Astrocyte (in vitro differentiated cells and primary cell): ENCODE data around the gene PDIA5. TPM values are rescaled to one million over a fixed set of nuclear protein-coding genes. Genes with fewer than 3 reads are reported as not detected.

ENCODE experiments used
- DNase-seq: peaks from one replicate; pipeline ENCODE4 v3.0.0-alpha.2; 2010; ENCODE audit warnings: low read depth
- FAIRE-seq: peaks from 2 replicates; lab custom pipeline; 2011; peaks lifted over from hg19 to GRCh38; lab: Jason Lieb, UNC
- H2AFZ ChIP-seq: 2 replicates; pipeline ENCODE4 v1.6.0; 2012; ENCODE audit warnings: low read depth, low read length, inconsistent platforms
- H3K27ac ChIP-seq: 2 replicates; pipeline ENCODE4 v1.5.1; 2011; ENCODE audit warnings: low read depth, low read length, inconsistent platforms
- H3K27me3 ChIP-seq: 2 replicates; pipeline ENCODE4 v1.6.0; 2011; ENCODE audit warnings: low read length, inconsistent platforms; ENCODE audit not compliant: insufficient read depth
- H3K36me3 ChIP-seq: 2 replicates; pipeline ENCODE4 v1.5.1; 2011; ENCODE audit warnings: low read length, inconsistent platforms; ENCODE audit not compliant: insufficient read depth
- H3K4me1 ChIP-seq: 2 replicates; pipeline ENCODE4 v1.5.1; 2011; ENCODE audit warnings: low read length, inconsistent platforms; ENCODE audit not compliant: insufficient read depth
- H3K4me2 ChIP-seq: 2 replicates; pipeline ENCODE4 v1.6.0; 2012; ENCODE audit warnings: low read length, inconsistent platforms
- H3K4me3 ChIP-seq: 2 replicates; pipeline ENCODE4 v1.5.1; 2011; ENCODE audit warnings: low read depth, mild to moderate bottlenecking, low read length, inconsistent platforms; ENCODE audit not compliant: insufficient read depth
- H3K79me2 ChIP-seq: 2 replicates; pipeline ENCODE4 v1.6.0; 2012; ENCODE audit warnings: mild to moderate bottlenecking, low read length, inconsistent platforms; ENCODE audit not compliant: insufficient read depth
- H3K9ac ChIP-seq: 2 replicates; pipeline ENCODE4 v1.6.0; 2012; ENCODE audit warnings: mild to moderate bottlenecking, low read length, inconsistent platforms
- H3K9me3 ChIP-seq: 2 replicates; pipeline ENCODE4 v1.5.1; 2012; ENCODE audit warnings: low read depth, mild to moderate bottlenecking, low read length, inconsistent platforms; ENCODE audit not compliant: insufficient read depth
- H4K20me1 ChIP-seq: 2 replicates; pipeline ENCODE4 v1.6.0; 2012; ENCODE audit warnings: low read length, inconsistent platforms; ENCODE audit not compliant: insufficient read depth
- H3K27ac Mint-ChIP-seq: one replicate; pipeline ENCODE4 v1.8.0; 2021; ENCODE audit warnings: mild to moderate bottlenecking, mixed read lengths; ENCODE audit not compliant: unreplicated experiment
- H3K27me3 Mint-ChIP-seq: one replicate; pipeline ENCODE4 v1.8.0; 2021; ENCODE audit warnings: low read depth, mixed read lengths; ENCODE audit not compliant: unreplicated experiment
- H3K36me3 Mint-ChIP-seq: one replicate; pipeline ENCODE4 v1.8.0; 2021; ENCODE audit warnings: low read depth, mixed read lengths; ENCODE audit not compliant: unreplicated experiment
- H3K4me1 Mint-ChIP-seq: one replicate; pipeline ENCODE4 v1.8.0; 2021; ENCODE audit warnings: low read depth, mixed read lengths; ENCODE audit not compliant: unreplicated experiment
- H3K4me3 Mint-ChIP-seq: one replicate; pipeline ENCODE4 v1.8.0; 2021; ENCODE audit warnings: mild to moderate bottlenecking, moderate library complexity, mixed read lengths; ENCODE audit not compliant: unreplicated experiment
- H3K9me3 Mint-ChIP-seq: one replicate; pipeline ENCODE4 v1.8.0; 2021; ENCODE audit warnings: mild to moderate bottlenecking, mixed read lengths; ENCODE audit not compliant: unreplicated experiment
- EZH2 ChIP-seq: IDR thresholded peaks from 2 replicates; pipeline ENCODE4 v1.6.1; 2012; ENCODE audit warnings: mild to moderate bottlenecking, low read length, inconsistent platforms; ENCODE audit not compliant: insufficient read depth
- total RNA-seq: library from RNA; stranded (reverse); gene quantifications from 2 replicates; pipeline ENCODE4 v1.2.1, GENCODE V29; 2021
- TF ChIP-seq, protein P1 (sequence below): IDR thresholded peaks from 2 replicates; pipeline ENCODE4 v1.5.1; 2011; ENCODE audit warnings: low read depth, mild to moderate bottlenecking, inconsistent platforms, low read length, moderate library complexity; ENCODE audit not compliant: insufficient read depth

The PDIA5 gene
- total RNA-seq, 1 donor from 2014 or later: 77.5 TPM

DNA sequence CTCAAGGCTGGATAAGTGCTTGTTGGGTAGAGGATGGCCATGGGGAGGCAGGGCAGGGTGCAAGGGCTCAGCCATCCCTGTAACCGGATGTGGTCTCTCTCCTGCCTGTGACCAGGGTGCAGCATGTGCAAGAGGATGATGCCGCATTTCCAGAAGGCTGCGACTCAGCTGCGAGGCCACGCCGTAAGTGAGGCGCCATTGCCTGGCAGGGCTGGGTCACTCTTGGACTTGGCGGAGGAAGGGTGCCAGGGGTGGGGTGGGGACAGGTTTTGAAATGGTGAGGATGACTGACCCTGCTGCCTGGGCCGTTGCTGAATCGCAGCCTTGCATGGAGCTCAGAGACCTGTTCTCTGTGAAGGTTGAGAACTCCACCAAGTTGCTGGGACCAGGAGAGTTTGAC lies 49.3 kb downstream of the PDIA5 start:
- Histone ChIP-seq H3K27ac (no peak overlapping the region), H2AFZ (no peak overlapping the region), H3K4me3 (no peak overlapping the region), H3K36me3 (peaks cover 19% of the 10 kb centered on the region), H3K79me2 (no peaks in the 10 kb centered on the region), H3K4me1 (no peaks in the 10 kb centered on the region), H3K9me3 (no peaks in the 10 kb centered on the region), H3K9ac (no peak overlapping the region), H3K27me3 (no peaks in the 10 kb centered on the region), H3K4me2 (no peak overlapping the region), H4K20me1 (peaks cover 64% of the 10 kb centered on the region)
- Mint-ChIP-seq H3K27me3 (no peaks in the 10 kb centered on the region), H3K4me3 (no peak overlapping the region), H3K36me3 (peaks cover 44% of the 10 kb centered on the region), H3K4me1 (peaks cover 10% of the 10 kb centered on the region), H3K27ac (no peak overlapping the region), H3K9me3 (no peaks in the 10 kb centered on the region)
- DNase-seq (no peak), FAIRE-seq (no peak)
- TF ChIP-seq, protein P1, sequence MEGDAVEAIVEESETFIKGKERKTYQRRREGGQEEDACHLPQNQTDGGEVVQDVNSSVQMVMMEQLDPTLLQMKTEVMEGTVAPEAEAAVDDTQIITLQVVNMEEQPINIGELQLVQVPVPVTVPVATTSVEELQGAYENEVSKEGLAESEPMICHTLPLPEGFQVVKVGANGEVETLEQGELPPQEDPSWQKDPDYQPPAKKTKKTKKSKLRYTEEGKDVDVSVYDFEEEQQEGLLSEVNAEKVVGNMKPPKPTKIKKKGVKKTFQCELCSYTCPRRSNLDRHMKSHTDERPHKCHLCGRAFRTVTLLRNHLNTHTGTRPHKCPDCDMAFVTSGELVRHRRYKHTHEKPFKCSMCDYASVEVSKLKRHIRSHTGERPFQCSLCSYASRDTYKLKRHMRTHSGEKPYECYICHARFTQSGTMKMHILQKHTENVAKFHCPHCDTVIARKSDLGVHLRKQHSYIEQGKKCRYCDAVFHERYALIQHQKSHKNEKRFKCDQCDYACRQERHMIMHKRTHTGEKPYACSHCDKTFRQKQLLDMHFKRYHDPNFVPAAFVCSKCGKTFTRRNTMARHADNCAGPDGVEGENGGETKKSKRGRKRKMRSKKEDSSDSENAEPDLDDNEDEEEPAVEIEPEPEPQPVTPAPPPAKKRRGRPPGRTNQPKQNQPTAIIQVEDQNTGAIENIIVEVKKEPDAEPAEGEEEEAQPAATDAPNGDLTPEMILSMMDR: no peak
- no peak for TF ChIP-seq EZH2

GRCh38 chr3:123119388-123119787 lies 52.6 kb downstream of the PDIA5 start:
- no peaks in the 10 kb centered on the region for H3K9me3 Mint-ChIP-seq
- Histone ChIP-seq H3K4me1 (no peaks in the 10 kb centered on the region), H4K20me1 (peaks cover 64% of the 10 kb centered on the region), H3K79me2 (no peaks in the 10 kb centered on the region), H3K9me3 (no peaks in the 10 kb centered on the region), H3K36me3 (peaks cover 14% of the 10 kb centered on the region), H3K27me3 (no peaks in the 10 kb centered on the region), H3K4me2 (no peak overlapping the region), H3K4me3 (no peak overlapping the region), H3K27ac (no peak overlapping the region), H3K9ac (no peak overlapping the region), H2AFZ (no peak overlapping the region)
- H3K4me3 Mint-ChIP-seq: no peak overlapping the region
- TF ChIP-seq, protein P1: no peak
- TF ChIP-seq EZH2: no peak
- DNase-seq (no peak), FAIRE-seq (no peak)
- H3K27ac Mint-ChIP-seq: no peak overlapping the region
- H3K4me1 Mint-ChIP-seq: peaks cover 29% of the 10 kb centered on the region
- peaks cover 49% of the 10 kb centered on the region for H3K36me3 Mint-ChIP-seq
- no peaks in the 10 kb centered on the region for H3K27me3 Mint-ChIP-seq

DNA sequence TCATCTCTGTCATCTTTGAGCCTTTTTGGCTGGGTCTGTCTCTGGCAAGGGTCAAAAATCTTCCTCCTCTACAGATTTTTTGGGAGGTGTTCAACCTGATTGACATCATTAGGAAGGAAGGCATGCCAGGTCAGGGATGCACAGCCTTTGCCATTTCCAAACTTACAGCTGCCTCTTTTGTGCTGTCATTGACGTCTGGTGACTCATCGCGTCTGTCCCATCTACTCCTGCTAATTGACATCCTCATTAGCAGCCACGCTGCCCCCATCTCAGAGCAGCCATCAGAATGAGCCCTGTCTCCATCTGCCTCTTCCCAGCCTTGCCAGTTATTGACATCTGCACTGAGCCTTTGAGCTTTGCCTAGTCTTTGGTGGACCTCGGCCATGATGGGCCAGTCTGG lies 53.0 kb downstream of the PDIA5 start:
- H3K4me2 ChIP-seq: no peak overlapping the region
- no peak for DNase-seq
- no peak overlapping the region for H3K27ac Mint-ChIP-seq
- H3K9ac ChIP-seq: no peak overlapping the region
- no peaks in the 10 kb centered on the region for H3K27me3 Mint-ChIP-seq
- no peak overlapping the region for H3K27ac ChIP-seq
- no peak for TF ChIP-seq EZH2
- TF ChIP-seq, protein P1: no peak
- no peak overlapping the region for H2AFZ ChIP-seq
- H3K27me3 ChIP-seq: no peaks in the 10 kb centered on the region
- H4K20me1 ChIP-seq: peaks cover 62% of the 10 kb centered on the region
- H3K4me3 Mint-ChIP-seq: no peak overlapping the region
- H3K79me2 ChIP-seq: no peaks in the 10 kb centered on the region
- no peaks in the 10 kb centered on the region for H3K9me3 ChIP-seq
- no peaks in the 10 kb centered on the region for H3K4me1 ChIP-seq
- peaks cover 30% of the 10 kb centered on the region for H3K4me1 Mint-ChIP-seq
- H3K9me3 Mint-ChIP-seq: no peaks in the 10 kb centered on the region
- H3K36me3 ChIP-seq: peaks cover 14% of the 10 kb centered on the region
- FAIRE-seq: no peak
- H3K36me3 Mint-ChIP-seq: peaks cover 49% of the 10 kb centered on the region
- H3K4me3 ChIP-seq: no peak overlapping the region
